Stimulated activated naive B cell treated with anti-CD40 and anti-IgM and Interleukin-4, amounts not matched to agents 10 μg/mL and 1 μg/mL and 100 μg/mL, for 72 hours (primary cell): ENCODE data around the gene PRSS8.
A peak's percentile ranks its signal among the peaks of the same experiment; 100 is the strongest.
"Not testable (repeated sequence)": the region's sequence is repeated elsewhere in the genome, so short reads cannot be mapped to it uniquely, and the experiment has no call there.

ENCODE experiments used
- ATAC-seq, 2 donors: fragments of 150-1000 bp; cut with Tn5 transposase; replicated peaks; 2 replicates each; pipeline ENCODE4 v1.10.0; 2021; ENCODE audit warnings: moderate library complexity in 1 of 2
- DNase-seq: peaks from one replicate; pipeline ENCODE4 v3.0.0; 2021
- H3K27ac Mint-ChIP-seq: one replicate; pipeline ENCODE4 v1.8.0; 2022; ENCODE audit warnings: mild to moderate bottlenecking, mixed read lengths
- H3K27me3 Mint-ChIP-seq, 2 donors: one replicate each; pipeline ENCODE4 v1.8.0; 2022; ENCODE audit warnings: mixed read lengths in 2 of 2
- H3K36me3 Mint-ChIP-seq, 2 donors: one replicate each; pipeline ENCODE4 v1.8.0; 2022; ENCODE audit warnings: mixed read lengths in 2 of 2, mild to moderate bottlenecking in 1 of 2
- H3K4me1 Mint-ChIP-seq, 2 donors: one replicate each; pipeline ENCODE4 v1.8.0; 2022; ENCODE audit warnings: mixed read lengths in 2 of 2, mild to moderate bottlenecking in 1 of 2
- H3K4me3 Mint-ChIP-seq, 2 donors: one replicate each; pipeline ENCODE4 v1.8.0; 2022; ENCODE audit warnings: mild to moderate bottlenecking in 2 of 2, mixed read lengths in 2 of 2, moderate library complexity in 1 of 2
- H3K9me3 Mint-ChIP-seq, 2 donors: one replicate each; pipeline ENCODE4 v1.8.0; 2022; ENCODE audit warnings: mixed read lengths in 2 of 2, mild to moderate bottlenecking in 1 of 2

The PRSS8 gene

GRCh38 chr16:31149894-31150890 is 14.7 kb upstream of the PRSS8 start, which contains the start of gene PRSS36:
Gene PRSS36, minus strand, starts transcription at chr16:31150066. Its CDS starts 31 bp downstream, at chr16:31150035.
- Mint-ChIP-seq H3K36me3 (no peaks in the 10 kb centered on the region), H3K9me3 (no peaks in the 10 kb centered on the region), H3K4me1 (no peaks in the 10 kb centered on the region), H3K27me3 (peaks cover 8 to 21% of the 10 kb centered on the region in 2 donors), H3K4me3 (peak within 1 kb of the TSS in 1 of 2 donors; percentile 5), H3K27ac (no peak within 1 kb of the TSS)
- ATAC-seq (no peak), DNase-seq (no peak)

GRCh38 chr16:31149332-31149731 is 13.8 kb upstream of the PRSS8 start:
- ATAC-seq = no peak
- H3K4me1 Mint-ChIP-seq = no peaks in the 10 kb centered on the region
- H3K9me3 Mint-ChIP-seq = no peaks in the 10 kb centered on the region
- no peak overlapping the region for H3K4me3 Mint-ChIP-seq
- H3K27me3 Mint-ChIP-seq = peaks cover 8 to 21% of the 10 kb centered on the region in 2 donors
- H3K36me3 Mint-ChIP-seq = no peaks in the 10 kb centered on the region
- DNase-seq = no peak
- H3K27ac Mint-ChIP-seq = no peak overlapping the region

- no peaks in the 10 kb centered on the region for H3K9me3 Mint-ChIP-seq
- no peak for ATAC-seq
- DNase-seq = no peak
- H3K27ac Mint-ChIP-seq = no peak overlapping the region
- H3K27me3 Mint-ChIP-seq = peaks cover 8 to 21% of the 10 kb centered on the region in 2 donors
- H3K36me3 Mint-ChIP-seq = no peaks in the 10 kb centered on the region
- H3K4me1 Mint-ChIP-seq = no peaks in the 10 kb centered on the region
- no peak overlapping the region for H3K4me3 Mint-ChIP-seq
Measured at GRCh38 chr16:31148896-31149295, 13.4 kb upstream of the PRSS8 start.

GRCh38 chr16:31148281-31148728 is 12.8 kb upstream of the PRSS8 start:
- no peak overlapping the region for H3K4me3 Mint-ChIP-seq
- no peaks in the 10 kb centered on the region for H3K9me3 Mint-ChIP-seq
- H3K4me1 Mint-ChIP-seq = peaks cover 0 to 2% of the 10 kb centered on the region in 2 donors
- ATAC-seq (peak in 1 of 2 donors; percentile 31), DNase-seq (no peak)
- no peaks in the 10 kb centered on the region for H3K36me3 Mint-ChIP-seq
- peaks cover 8 to 21% of the 10 kb centered on the region in 2 donors for H3K27me3 Mint-ChIP-seq
- peak overlapping the region; percentile 14 for H3K27ac Mint-ChIP-seq

- no peak overlapping the region for H3K4me3 Mint-ChIP-seq
- DNase-seq (no peak), ATAC-seq (no peak)
- no peak overlapping the region for H3K27ac Mint-ChIP-seq
- no peaks in the 10 kb centered on the region for H3K36me3 Mint-ChIP-seq
- peaks cover 0 to 2% of the 10 kb centered on the region in 2 donors for H3K4me1 Mint-ChIP-seq
- H3K27me3 Mint-ChIP-seq = peaks cover 8 to 21% of the 10 kb centered on the region in 2 donors
- no peaks in the 10 kb centered on the region for H3K9me3 Mint-ChIP-seq
Measured at GRCh38 chr16:31147574-31147973, 12.0 kb upstream of the PRSS8 start.

GRCh38 chr16:31145398-31145990 is 10.0 kb upstream of the PRSS8 start:
- H3K4me3 Mint-ChIP-seq = no peak overlapping the region
- H3K27ac Mint-ChIP-seq = no peak overlapping the region

GRCh38 chr16:31144418-31144817 is 8.9 kb upstream of the PRSS8 start:
- H3K4me1 Mint-ChIP-seq, ATAC-seq, H3K9me3 Mint-ChIP-seq, H3K27ac Mint-ChIP-seq, H3K36me3 Mint-ChIP-seq, DNase-seq: not testable (repeated sequence)
- Mint-ChIP-seq H3K4me3 (peak overlapping the region in 1 of 2 donors; percentile 6), H3K27me3 (peaks cover 8 to 16% of the 10 kb centered on the region in 2 donors)

More at GRCh38 chr16:31145398-31145990, 10.0 kb upstream of the PRSS8 start:
- H3K27me3 Mint-ChIP-seq = peaks cover 8 to 21% of the 10 kb centered on the region in 2 donors
- peaks cover 6 to 8% of the 10 kb centered on the region in 2 donors for H3K4me1 Mint-ChIP-seq
- DNase-seq (no peak), ATAC-seq (no peak)
- H3K9me3 Mint-ChIP-seq = no peaks in the 10 kb centered on the region
- no peaks in the 10 kb centered on the region for H3K36me3 Mint-ChIP-seq

GRCh38 chr16:31143694-31144148 is 8.2 kb upstream of the PRSS8 start:
- peak overlapping the region; percentile 47 for H3K27ac Mint-ChIP-seq

GRCh38 chr16:31143011-31143693 is 7.6 kb upstream of the PRSS8 start:
- no peak for DNase-seq
- H3K4me3 Mint-ChIP-seq = peak overlapping the region; percentile 59 to 83
- H3K27ac Mint-ChIP-seq = peak overlapping the region; percentile 22
- H3K27me3 Mint-ChIP-seq = peaks cover 8 to 14% of the 10 kb centered on the region in 2 donors
- ATAC-seq = no peak
- H3K36me3 Mint-ChIP-seq = no peaks in the 10 kb centered on the region
- H3K4me1 Mint-ChIP-seq = peaks cover 8% of the 10 kb centered on the region in 2 donors
- no peaks in the 10 kb centered on the region for H3K9me3 Mint-ChIP-seq

More at GRCh38 chr16:31143694-31144148, 8.2 kb upstream of the PRSS8 start:
- Mint-ChIP-seq H3K9me3 (no peaks in the 10 kb centered on the region), H3K36me3 (no peaks in the 10 kb centered on the region), H3K27me3 (peaks cover 8 to 14% of the 10 kb centered on the region in 2 donors), H3K4me1 (peaks cover 8% of the 10 kb centered on the region in 2 donors), H3K4me3 (peak overlapping the region; percentile 59 to 83)
- ATAC-seq = no peak
- DNase-seq = no peak

- H3K9me3 Mint-ChIP-seq = no peaks in the 10 kb centered on the region
- no peaks in the 10 kb centered on the region for H3K36me3 Mint-ChIP-seq
- DNase-seq (peak; percentile 99), ATAC-seq (peak; percentile 86 to 91)
- H3K4me1 Mint-ChIP-seq = peaks cover 8% of the 10 kb centered on the region in 2 donors
- peak overlapping the region; percentile 80 for H3K27ac Mint-ChIP-seq
- H3K4me3 Mint-ChIP-seq = peak overlapping the region; percentile 78 to 83
- peaks cover under 1 to 6% of the 10 kb centered on the region in 2 donors for H3K27me3 Mint-ChIP-seq
Measured at GRCh38 chr16:31142109-31143010, 6.8 kb upstream of the PRSS8 start.

- H3K27me3 Mint-ChIP-seq = no peaks in the 10 kb centered on the region
- no peaks in the 10 kb centered on the region for H3K9me3 Mint-ChIP-seq
- DNase-seq (no peak), ATAC-seq (peak in 1 of 2 donors; percentile 1)
- H3K36me3 Mint-ChIP-seq = no peaks in the 10 kb centered on the region
- H3K4me3 Mint-ChIP-seq = peak overlapping the region; percentile 78 to 83
- peak overlapping the region; percentile 76 for H3K27ac Mint-ChIP-seq
- H3K4me1 Mint-ChIP-seq = peaks cover 8% of the 10 kb centered on the region in 2 donors
Measured at GRCh38 chr16:31141489-31142108, 6.1 kb upstream of the PRSS8 start.

- not testable (repeated sequence) for H3K4me3 Mint-ChIP-seq, H3K9me3 Mint-ChIP-seq
Measured at GRCh38 chr16:31141071-31141469, 5.5 kb upstream of the PRSS8 start.

More at GRCh38 chr16:31141071-31141469, 5.5 kb upstream of the PRSS8 start:
- not testable (repeated sequence) for ATAC-seq, H3K27me3 Mint-ChIP-seq, H3K36me3 Mint-ChIP-seq, H3K4me1 Mint-ChIP-seq, H3K27ac Mint-ChIP-seq, DNase-seq
